Measurements from ENCODE around the gene ZBTB45. TPM values are rescaled to one million over a fixed set of nuclear protein-coding genes. Genes with fewer than 3 reads are reported as not detected.
A peak's percentile ranks its signal among the peaks of the same experiment; 100 is the strongest.
"Not testable (repeated sequence)": the region's sequence is repeated elsewhere in the genome, so short reads cannot be mapped to it uniquely, and the experiment has no call there.

Gene ZBTB45
- total and polyA plus RNA-seq, 2 experiments from 2014 or later = 5.4 to 21.6 TPM

- no peak overlapping the region for H2AFZ ChIP-seq
- no peak overlapping the region for H3K4me2 ChIP-seq
- no peaks in the 10 kb centered on the region for H3K9me2 ChIP-seq (replicated peaks; ENCODE audit: insufficient read depth)
- H3K79me2 ChIP-seq = peaks cover 6% of the 10 kb centered on the region
- no peak overlapping the region for H3K4me3 ChIP-seq
- TF ChIP-seq CTCF (IDR thresholded peaks at IDR 0.05; ENCODE audit: poor library complexity) (no peak), EZH2phosphoT487 (IDR thresholded peaks at IDR 0.05; ENCODE audit: low read depth, severe bottlenecking, unreplicated experiment) (no peak), EZH2 (IDR thresholded peaks at IDR 0.05; ENCODE audit: borderline replicate concordance) (no peak)
- DNase-seq (ENCODE audit: low spot score) = no peak
- WGBS (ENCODE audit: low lambda C conversion rate, missing lambda C conversion rate) = 94% methylated on average over 11 of the region's 11 CpGs
- no peaks in the 10 kb centered on the region for H3K9me3 ChIP-seq (ENCODE audit: low read depth)
- no peaks in the 10 kb centered on the region for H4K20me1 ChIP-seq (ENCODE audit: insufficient read depth, poor library complexity, severe bottlenecking)
- H3K27ac ChIP-seq = no peak overlapping the region
- no peaks in the 10 kb centered on the region for H3K36me3 ChIP-seq (replicated peaks; ENCODE audit: insufficient read depth, low read depth)
- peaks cover 10% of the 10 kb centered on the region for H3K4me1 ChIP-seq (ENCODE audit: insufficient read depth)
- H3K27me3 ChIP-seq = no peaks in the 10 kb centered on the region
Observed at GRCh38 chr19:58509731-58510083, 9.9 kb downstream of the ZBTB45 start.

- not testable (repeated sequence) for DNase-seq (ENCODE audit: low spot score); H3K9me2 ChIP-seq (replicated peaks; ENCODE audit: insufficient read depth); H3K4me2 ChIP-seq; H3K79me2 ChIP-seq; H3K27ac ChIP-seq; H3K4me1 ChIP-seq (ENCODE audit: insufficient read depth); H3K36me3 ChIP-seq (replicated peaks; ENCODE audit: insufficient read depth, low read depth); H3K9me3 ChIP-seq (ENCODE audit: low read depth); H3K4me3 ChIP-seq; H3K27me3 ChIP-seq; H2AFZ ChIP-seq; H4K20me1 ChIP-seq (ENCODE audit: insufficient read depth, poor library complexity, severe bottlenecking)
- WGBS (ENCODE audit: low lambda C conversion rate, missing lambda C conversion rate) = 79% methylated on average over 8 of the region's 8 CpGs
Observed at GRCh38 chr19:58507602-58508223, 11.9 kb downstream of the ZBTB45 start.

- H3K4me3 ChIP-seq = peak overlapping the region; percentile 55
- no peaks in the 10 kb centered on the region for H4K20me1 ChIP-seq (ENCODE audit: insufficient read depth, poor library complexity, severe bottlenecking)
- no peak overlapping the region for H2AFZ ChIP-seq
- no peaks in the 10 kb centered on the region for H3K9me3 ChIP-seq (ENCODE audit: low read depth)
- no peaks in the 10 kb centered on the region for H3K36me3 ChIP-seq (replicated peaks; ENCODE audit: insufficient read depth, low read depth)
- no peak for DNase-seq (ENCODE audit: low spot score)
- no peaks in the 10 kb centered on the region for H3K9me2 ChIP-seq (replicated peaks; ENCODE audit: insufficient read depth)
- 97% methylated on average over 14 of the region's 14 CpGs for WGBS (ENCODE audit: low lambda C conversion rate, missing lambda C conversion rate)
- TF ChIP-seq EZH2phosphoT487 (IDR thresholded peaks at IDR 0.05; ENCODE audit: low read depth, severe bottlenecking, unreplicated experiment) (no peak), EZH2 (IDR thresholded peaks at IDR 0.05; ENCODE audit: borderline replicate concordance) (no peak), CTCF (IDR thresholded peaks at IDR 0.05; ENCODE audit: poor library complexity) (no peak)
- peaks cover 5% of the 10 kb centered on the region for H3K4me1 ChIP-seq (ENCODE audit: insufficient read depth)
- no peaks in the 10 kb centered on the region for H3K79me2 ChIP-seq
- no peaks in the 10 kb centered on the region for H3K27me3 ChIP-seq
- H3K27ac ChIP-seq = no peak overlapping the region
- H3K4me2 ChIP-seq = peak overlapping the region; percentile 89
Observed at GRCh38 chr19:58500242-58500641, 19.4 kb downstream of the ZBTB45 start.

GRCh38 chr19:58499021-58499927 is 20.3 kb downstream of the ZBTB45 start:
- peak; percentile 100 for DNase-seq (ENCODE audit: low spot score)

More at GRCh38 chr19:58499021-58499927, 20.3 kb downstream of the ZBTB45 start:
- no peak for TF ChIP-seq EZH2 (IDR thresholded peaks at IDR 0.05; ENCODE audit: borderline replicate concordance)
- peak; percentile 20 for TF ChIP-seq CTCF (IDR thresholded peaks at IDR 0.05; ENCODE audit: poor library complexity)
- H2AFZ ChIP-seq = peak overlapping the region; percentile 97
- peaks cover 5% of the 10 kb centered on the region for H3K4me1 ChIP-seq (ENCODE audit: insufficient read depth)
- peak overlapping the region; percentile 82 for H3K27ac ChIP-seq
- peak overlapping the region; percentile 55 for H3K4me3 ChIP-seq
- no peaks in the 10 kb centered on the region for H3K9me2 ChIP-seq (replicated peaks; ENCODE audit: insufficient read depth)
- WGBS (ENCODE audit: low lambda C conversion rate, missing lambda C conversion rate) = 3% methylated on average over 55 of the region's 60 CpGs
- no peaks in the 10 kb centered on the region for H3K9me3 ChIP-seq (ENCODE audit: low read depth)
- peak overlapping the region; percentile 89 for H3K4me2 ChIP-seq
- H3K36me3 ChIP-seq (replicated peaks; ENCODE audit: insufficient read depth, low read depth) = no peaks in the 10 kb centered on the region
- H4K20me1 ChIP-seq (ENCODE audit: insufficient read depth, poor library complexity, severe bottlenecking) = no peaks in the 10 kb centered on the region
- no peaks in the 10 kb centered on the region for H3K27me3 ChIP-seq
- no peaks in the 10 kb centered on the region for H3K79me2 ChIP-seq

All from hepatocyte (in vitro differentiated cells).